Activated CD4-positive, alpha-beta T cell treated with anti-CD3 and anti-CD28 coated beads, Interleukin-2, amount 10 ng/mL, durations not matched to agents 7 days and 5 days (primary cell): ENCODE results near the gene PRM3. TPM values are rescaled to one million over a fixed set of nuclear protein-coding genes. Genes with fewer than 3 reads are reported as not detected.
"Not testable (repeated sequence)": the region's sequence is repeated elsewhere in the genome, so short reads cannot be mapped to it uniquely, and the experiment has no call there.

Experiments used
- CTCF ChIA-PET: fragments of 350-600 bp; sonication (Branson Sonifier 250); formaldehyde crosslinking; loops from one replicate; lab custom pipeline; 2021; ENCODE audit warnings: antibody characterized with exemption; lab: Charles Lee
- POLR2A ChIA-PET: fragments of 350-600 bp; sonication (Branson Sonifier 250); formaldehyde crosslinking; loops from one replicate; lab custom pipeline; 2021; ENCODE audit warnings: antibody characterized with exemption; lab: Charles Lee
- DNase-seq: peaks from one replicate; pipeline ENCODE4 v3.0.0-alpha.2; 2020
- H3K27ac Mint-ChIP-seq: one replicate; pipeline ENCODE4 v1.8.0; 2021; ENCODE audit warnings: mild to moderate bottlenecking, moderate library complexity, mixed read lengths
- H3K27me3 Mint-ChIP-seq: one replicate; pipeline ENCODE4 v1.8.0; 2021; ENCODE audit warnings: mixed read lengths
- H3K36me3 Mint-ChIP-seq: one replicate; pipeline ENCODE4 v1.8.0; 2021; ENCODE audit warnings: low read depth, mixed read lengths
- H3K4me1 Mint-ChIP-seq: one replicate; pipeline ENCODE4 v1.8.0; 2021; ENCODE audit warnings: mixed read lengths
- H3K4me3 Mint-ChIP-seq: one replicate; pipeline ENCODE4 v1.8.0; 2021; ENCODE audit warnings: mild to moderate bottlenecking, moderate library complexity, mixed read lengths
- H3K9me3 Mint-ChIP-seq: one replicate; pipeline ENCODE4 v1.8.0; 2021; ENCODE audit warnings: mixed read lengths
- total RNA-seq, 2 experiments: library from RNA; stranded (reverse); gene quantifications; one replicate each; pipeline ENCODE4 v1.2.3, GENCODE V29; 2021

PRM3 gene
- total RNA-seq, 2 experiments from 2014 or later: not detected

DNA sequence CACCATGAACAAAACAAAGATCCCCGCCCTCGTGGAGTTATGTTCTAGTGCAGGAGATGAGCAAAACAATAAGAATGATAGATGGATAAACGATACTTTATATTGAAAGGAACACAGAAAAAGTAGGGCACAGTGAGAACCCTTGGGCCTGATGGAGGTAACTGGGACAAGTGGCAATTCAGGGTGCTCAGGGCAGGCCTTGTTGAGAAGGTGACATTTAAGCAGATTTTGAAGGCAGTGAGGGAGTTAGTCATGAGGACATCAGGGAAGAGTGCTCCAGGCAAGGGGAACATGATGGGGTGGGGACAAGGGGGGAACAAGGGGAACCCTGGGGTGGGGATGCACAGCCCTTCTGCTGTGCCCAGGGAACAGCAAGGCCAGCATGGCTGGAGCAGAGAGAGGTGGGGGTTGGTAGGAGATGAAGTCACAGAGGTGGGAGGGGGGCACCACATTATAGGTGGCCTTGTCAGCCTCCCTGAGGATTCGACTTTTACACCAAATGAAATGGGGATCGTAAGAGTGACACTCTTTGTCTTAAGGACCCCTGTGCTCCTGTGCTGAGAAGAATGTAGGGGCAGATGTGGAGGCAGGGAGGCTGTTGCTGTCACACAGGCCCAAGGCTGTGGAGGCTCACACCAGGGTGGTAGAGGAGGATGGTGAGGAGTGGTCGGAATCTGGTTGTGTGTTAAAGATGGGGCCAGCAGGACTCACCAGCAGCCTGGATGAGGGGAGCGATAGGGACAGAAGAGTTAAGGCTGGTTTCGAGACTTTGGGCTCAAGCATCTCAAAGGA, 16.9 kb upstream of the PRM3 start:
- H3K27me3 Mint-ChIP-seq: peaks cover 11% of the 10 kb centered on the region
- ChIA-PET CTCF (no interaction called here), POLR2A (no interaction called here)
- no peak for DNase-seq
- no peak overlapping the region for H3K27ac Mint-ChIP-seq
- peaks cover 45% of the 10 kb centered on the region for H3K4me1 Mint-ChIP-seq
- H3K4me3 Mint-ChIP-seq: no peak overlapping the region
- H3K36me3 Mint-ChIP-seq: peaks cover 2% of the 10 kb centered on the region
- H3K9me3 Mint-ChIP-seq: peaks cover 3% of the 10 kb centered on the region

DNA sequence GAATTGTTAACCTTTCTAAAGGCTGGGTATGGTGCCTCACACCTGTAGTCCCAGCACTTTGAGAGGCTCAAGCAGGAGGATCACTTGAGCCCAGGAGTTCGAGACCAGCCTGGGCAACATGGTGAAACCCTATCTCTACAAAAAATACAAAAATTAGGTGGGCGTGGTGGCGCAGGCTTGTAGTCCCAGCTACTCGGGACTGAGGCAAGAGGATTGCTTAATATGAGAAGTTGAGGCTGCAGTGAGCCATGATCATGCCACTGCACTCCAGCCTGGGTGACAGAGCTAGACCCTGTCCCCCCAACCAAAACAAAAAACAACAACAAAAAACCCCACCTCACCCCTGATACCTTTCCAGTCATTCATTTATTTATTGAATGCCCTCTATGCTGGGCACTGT, 16.3 kb upstream of the PRM3 start:
- CTCF ChIA-PET: interaction anchor here (1.5 kb wide), 1 partner anchor 9 kb away, joined by 4 read pairs; no protein-coding TSS in a partner anchor
- H3K27ac Mint-ChIP-seq, H3K4me3 Mint-ChIP-seq, H3K9me3 Mint-ChIP-seq, DNase-seq, H3K27me3 Mint-ChIP-seq, H3K36me3 Mint-ChIP-seq, POLR2A ChIA-PET: not testable (repeated sequence)
- peaks cover 39% of the 10 kb centered on the region for H3K4me1 Mint-ChIP-seq

DNA sequence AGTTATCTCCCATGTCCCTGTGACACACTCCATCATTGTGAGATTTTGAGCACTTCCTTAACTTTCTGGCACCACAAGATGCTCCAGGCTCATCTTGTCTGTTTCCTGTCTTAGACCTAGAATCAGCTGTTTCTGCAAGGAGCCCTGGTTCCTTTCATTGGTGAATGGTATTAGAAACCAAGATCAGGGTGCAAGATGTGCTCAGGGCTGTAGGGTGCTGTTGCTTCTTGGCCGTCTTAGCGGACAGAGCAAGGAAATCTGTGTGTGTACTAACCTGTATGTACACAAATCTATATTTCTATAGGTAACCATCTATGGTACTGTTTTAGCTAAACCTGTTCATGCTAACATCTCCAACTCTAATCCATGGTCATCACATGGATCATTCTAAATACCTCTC, 15.8 kb upstream of the PRM3 start:
- no peak overlapping the region for H3K4me3 Mint-ChIP-seq
- DNase-seq: no peak
- H3K4me1 Mint-ChIP-seq: peaks cover 35% of the 10 kb centered on the region
- POLR2A ChIA-PET: no interaction called here
- no peak overlapping the region for H3K27ac Mint-ChIP-seq
- CTCF ChIA-PET: interaction anchor here (1.5 kb wide), 1 partner anchor 9 kb away, joined by 4 read pairs; no protein-coding TSS in a partner anchor
- peaks cover 10% of the 10 kb centered on the region for H3K27me3 Mint-ChIP-seq
- peaks cover 3% of the 10 kb centered on the region for H3K9me3 Mint-ChIP-seq
- peaks cover 2% of the 10 kb centered on the region for H3K36me3 Mint-ChIP-seq

DNA sequence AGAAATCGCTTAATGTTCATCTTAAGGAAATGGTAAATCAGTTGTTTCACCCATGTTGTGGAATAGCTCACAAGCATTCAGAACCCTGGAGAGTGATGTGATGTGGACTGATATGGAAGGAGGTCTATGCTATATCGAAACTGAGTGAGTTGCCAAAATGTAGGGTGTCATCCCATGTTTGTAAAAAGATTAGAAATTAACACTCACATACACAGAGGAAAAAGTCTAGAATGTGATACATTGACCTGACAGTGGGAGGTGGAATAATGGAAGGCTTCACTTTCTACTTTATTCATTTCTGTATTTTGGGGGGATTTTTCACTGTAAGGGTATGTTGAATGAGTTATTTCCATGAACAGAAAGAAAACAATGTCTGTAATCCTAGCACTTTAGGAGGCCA, 12.4 kb upstream of the PRM3 start:
- Mint-ChIP-seq H3K4me3 (no peak overlapping the region), H3K4me1 (peaks cover 22% of the 10 kb centered on the region), H3K36me3 (peaks cover 2% of the 10 kb centered on the region), H3K27me3 (peaks cover 17% of the 10 kb centered on the region), H3K9me3 (peaks cover 3% of the 10 kb centered on the region), H3K27ac (peak overlapping the region; percentile 31)
- CTCF ChIA-PET: interaction anchor here (0.6 kb wide), 1 partner anchor 126 kb away, joined by 3 read pairs; no protein-coding TSS in a partner anchor
- POLR2A ChIA-PET: no interaction called here
- no peak for DNase-seq

DNA sequence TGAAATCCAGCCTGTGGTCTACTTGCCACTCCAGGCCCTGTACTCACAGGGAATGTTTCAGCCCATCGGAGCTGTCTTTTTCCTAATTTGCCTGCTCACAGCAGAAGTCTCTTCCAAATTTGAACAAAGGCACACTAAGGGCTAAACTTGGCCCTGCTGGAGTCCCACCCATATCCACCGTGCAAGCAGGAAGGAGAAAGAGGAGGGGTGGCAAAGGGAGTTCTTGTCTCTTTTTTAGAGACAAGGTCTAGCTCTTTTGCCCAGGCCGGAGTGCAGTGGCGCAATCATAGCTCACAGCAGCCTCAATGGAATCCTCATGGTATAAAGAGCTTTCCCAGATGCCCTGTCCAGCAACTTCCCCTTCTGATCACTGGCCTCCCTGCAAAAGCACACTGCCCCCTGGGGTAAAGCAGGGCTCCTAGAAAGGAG, 10.4 kb upstream of the PRM3 start:
- ChIA-PET POLR2A (no interaction called here), CTCF (interaction anchor here (0.7 to 1.3 kb wide), 5 partner anchors 14 to 528 kb away, joined by 3 read pairs; no protein-coding TSS in a partner anchor)
- Mint-ChIP-seq H3K9me3 (peaks cover 3% of the 10 kb centered on the region), H3K27me3 (peaks cover 13% of the 10 kb centered on the region), H3K4me3 (no peak overlapping the region), H3K4me1 (peaks cover 22% of the 10 kb centered on the region), H3K27ac (no peak overlapping the region), H3K36me3 (no peaks in the 10 kb centered on the region)
- DNase-seq: no peak

DNA sequence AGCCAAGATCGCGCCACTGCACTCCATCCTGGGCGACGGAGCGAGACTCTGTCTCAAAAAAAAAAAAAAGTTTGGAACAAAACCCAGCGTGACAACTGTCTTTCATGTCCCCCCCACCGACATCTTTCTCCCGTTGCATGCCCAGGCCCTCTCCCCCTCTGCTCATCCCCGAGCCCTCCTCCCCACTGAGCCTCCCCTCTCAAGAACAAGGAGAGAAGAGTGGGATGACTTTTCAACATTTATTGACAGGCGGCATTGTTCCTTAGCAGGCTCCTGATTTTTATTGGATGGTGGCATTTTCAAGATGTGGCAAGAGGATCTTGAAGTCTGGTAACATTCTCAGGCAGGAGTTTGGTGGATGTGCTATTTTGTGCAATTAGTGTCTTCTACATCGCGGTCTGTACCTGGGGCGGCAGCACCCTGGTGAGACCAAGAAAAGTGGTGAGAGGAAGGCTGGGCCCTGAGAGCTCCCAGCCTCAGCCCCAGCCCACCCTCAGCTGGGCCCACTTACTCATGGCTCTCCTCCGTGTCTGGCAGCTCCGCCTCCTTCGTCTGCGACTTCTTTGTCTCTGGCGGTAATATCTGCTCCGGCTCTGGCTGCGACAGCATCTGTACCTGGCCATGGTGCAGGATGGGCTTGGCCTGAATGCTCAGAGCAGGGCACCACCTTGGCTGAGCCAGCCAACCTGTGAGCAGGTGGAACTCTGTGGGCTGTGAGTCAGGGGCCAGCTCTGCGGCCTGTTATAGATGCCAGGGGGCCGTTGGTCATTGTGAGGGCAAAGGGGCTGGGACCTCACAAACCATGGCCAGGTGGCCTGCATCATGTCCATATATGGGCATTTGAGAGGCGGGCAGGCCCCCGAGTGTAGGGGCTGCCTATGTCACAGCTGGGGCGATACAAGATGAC, 7.4 kb upstream of the PRM3 start, which contains the start of gene PRM1:
Gene PRM1 (minus strand): TSS at position 715 of the 907 bp plus-strand sequence. CDS start 92 bp downstream, at position 623.
- no peak for DNase-seq

DNA sequence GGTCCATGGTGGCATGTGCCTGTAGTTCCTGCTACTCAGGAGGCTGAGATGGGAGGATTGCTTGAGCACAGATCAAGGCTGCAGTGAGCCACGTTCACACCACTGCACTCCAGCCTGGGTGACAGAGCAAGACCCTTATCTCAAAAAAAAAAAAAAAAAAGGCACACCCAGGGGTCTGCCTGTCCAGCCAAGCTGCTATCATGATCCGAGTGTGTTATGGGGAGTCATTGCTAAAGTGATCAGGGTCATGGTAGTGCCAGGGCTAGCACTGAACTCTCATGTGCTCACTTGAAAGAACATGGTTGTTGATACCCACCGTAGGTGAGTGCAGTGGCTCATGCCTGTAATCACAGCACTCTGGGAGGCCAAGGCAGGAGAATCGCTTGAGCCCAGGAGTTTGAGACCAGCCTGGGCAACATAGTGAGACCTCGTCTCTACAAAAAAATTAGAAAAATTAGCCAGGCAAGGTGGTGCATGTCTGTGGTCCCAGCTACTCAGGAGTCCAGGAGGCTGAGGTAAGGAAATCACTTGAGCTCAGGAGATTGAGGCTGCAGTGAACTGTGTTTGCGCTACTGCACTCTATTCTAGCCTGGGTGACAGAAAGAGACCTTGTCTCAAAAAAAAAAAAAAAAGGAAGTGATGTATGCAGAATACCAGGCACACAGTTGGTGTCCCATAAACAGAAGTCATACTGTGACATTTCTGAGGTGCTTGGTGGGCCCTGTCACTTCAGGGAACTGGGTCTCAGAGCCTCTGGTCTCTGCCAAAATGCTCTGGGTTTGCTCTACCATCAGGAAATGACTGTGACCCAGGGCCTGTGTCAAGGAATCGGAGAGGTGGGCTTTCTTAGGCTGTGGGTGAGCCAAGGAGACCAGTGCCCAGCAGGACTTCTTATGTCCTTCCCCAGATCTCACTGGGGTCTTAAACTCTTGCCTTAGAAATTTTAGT, 5.5 kb upstream of the PRM3 start:
- Mint-ChIP-seq H3K36me3 (no peaks in the 10 kb centered on the region), H3K4me3 (no peak overlapping the region), H3K4me1 (peaks cover 15% of the 10 kb centered on the region), H3K27me3 (peaks cover 7% of the 10 kb centered on the region), H3K9me3 (no peaks in the 10 kb centered on the region), H3K27ac (no peak overlapping the region)
- POLR2A ChIA-PET: no interaction called here
- CTCF ChIA-PET: interaction anchor here (1.3 to 1.5 kb wide), 3 partner anchors 10 to 77 kb away, joined by 3 to 5 read pairs (median 4); partner anchors contain the start of gene TNP2
- DNase-seq: no peak

More for the DNA sequence above, 7.4 kb upstream of the PRM3 start, which contains the start of gene PRM1:
- POLR2A ChIA-PET: no interaction called here
- Mint-ChIP-seq H3K4me1 (peaks cover 17% of the 10 kb centered on the region), H3K9me3 (peaks cover 2% of the 10 kb centered on the region), H3K27ac (no peak within 1 kb of the TSS), H3K36me3 (no peaks in the 10 kb centered on the region), H3K4me3 (no peak within 1 kb of the TSS), H3K27me3 (peaks cover 7% of the 10 kb centered on the region)
- CTCF ChIA-PET: no interaction called here

DNA sequence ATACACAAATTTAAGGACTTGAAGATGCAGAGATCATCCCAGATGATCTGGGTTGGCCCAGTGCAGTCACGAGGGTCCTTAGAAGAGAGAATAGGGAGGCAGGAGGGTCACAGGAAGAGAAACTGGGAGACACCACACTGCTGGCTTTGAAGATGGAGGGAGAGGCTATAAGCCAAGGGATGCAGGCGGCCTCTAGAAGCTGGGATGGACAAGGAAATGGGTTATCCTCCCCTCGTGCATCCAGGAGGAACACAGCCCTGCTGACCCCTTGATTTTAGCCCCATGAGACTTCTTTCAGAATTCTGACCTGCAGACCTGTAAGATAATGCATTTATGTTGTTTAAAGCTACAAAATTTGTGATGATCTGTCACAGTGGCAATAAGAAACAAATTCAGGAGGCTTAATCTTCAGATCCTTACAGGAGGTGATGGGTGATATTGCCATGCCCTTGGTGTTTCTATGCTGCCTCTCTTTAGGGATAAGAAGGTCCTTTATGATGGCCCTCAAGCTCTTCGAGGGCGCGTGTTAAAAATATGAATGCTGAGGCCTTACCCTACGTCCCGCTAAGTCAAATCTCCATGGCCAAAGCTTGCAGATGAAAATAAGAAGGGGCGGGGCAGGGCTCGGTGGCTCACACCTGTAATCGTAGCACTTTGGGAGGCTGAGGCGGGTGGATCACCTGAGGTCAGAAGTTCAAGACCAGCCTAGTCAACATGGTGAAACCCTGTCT, 4.3 kb upstream of the PRM3 start:
- Mint-ChIP-seq H3K27ac (no peak overlapping the region), H3K4me3 (no peak overlapping the region), H3K36me3 (no peaks in the 10 kb centered on the region), H3K4me1 (peaks cover 15% of the 10 kb centered on the region), H3K27me3 (peaks cover 3% of the 10 kb centered on the region), H3K9me3 (no peaks in the 10 kb centered on the region)
- no peak for DNase-seq
- CTCF ChIA-PET: interaction anchor here (1.3 to 1.4 kb wide), 2 partner anchors 17 to 79 kb away, joined by 3 to 4 read pairs; no protein-coding TSS in a partner anchor
- POLR2A ChIA-PET: no interaction called here

DNA sequence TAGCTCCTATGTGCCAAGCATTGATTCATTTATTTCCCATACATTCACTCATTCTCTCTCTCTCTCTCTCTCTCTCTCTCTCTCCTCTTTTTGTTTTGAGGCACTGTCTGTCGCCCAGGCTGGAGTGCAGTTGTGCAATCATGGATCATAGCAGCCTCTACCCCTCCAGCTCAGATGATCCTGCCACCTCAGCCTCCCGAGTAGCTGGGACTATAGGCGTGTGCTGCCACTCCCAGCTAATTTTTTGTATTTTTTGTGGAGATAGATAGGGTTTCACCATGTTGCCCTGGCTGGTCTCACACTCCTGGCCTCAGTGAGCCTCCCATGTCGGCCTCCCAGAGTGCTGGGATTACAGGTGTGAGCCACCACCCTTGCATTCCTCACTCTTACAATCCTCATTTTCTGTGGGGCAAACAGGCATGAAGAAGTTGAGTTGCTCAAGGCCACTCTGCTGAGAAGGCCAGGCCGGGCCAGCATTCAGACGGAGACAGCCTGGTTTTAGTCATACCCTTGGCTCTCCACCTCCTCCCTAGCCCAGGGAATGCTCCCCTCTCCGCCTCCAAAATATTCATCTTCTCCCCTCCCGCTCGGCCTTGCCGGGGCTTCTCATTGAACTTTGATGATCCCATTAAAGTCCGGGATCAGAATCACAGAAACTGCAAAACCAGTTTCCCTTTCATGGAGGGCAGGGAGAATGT, 3.6 kb upstream of the PRM3 start:
- H3K4me3 Mint-ChIP-seq: no peak overlapping the region
- ChIA-PET POLR2A (interaction anchor here (0.6 kb wide), 1 partner anchor 20 kb away, joined by 3 read pairs; no protein-coding TSS in a partner anchor), CTCF (interaction anchor here (0.7 to 1.4 kb wide), 2 partner anchors 8 to 17 kb away, joined by 3 to 4 read pairs; partner anchors contain the start of gene TNP2)

DNA sequence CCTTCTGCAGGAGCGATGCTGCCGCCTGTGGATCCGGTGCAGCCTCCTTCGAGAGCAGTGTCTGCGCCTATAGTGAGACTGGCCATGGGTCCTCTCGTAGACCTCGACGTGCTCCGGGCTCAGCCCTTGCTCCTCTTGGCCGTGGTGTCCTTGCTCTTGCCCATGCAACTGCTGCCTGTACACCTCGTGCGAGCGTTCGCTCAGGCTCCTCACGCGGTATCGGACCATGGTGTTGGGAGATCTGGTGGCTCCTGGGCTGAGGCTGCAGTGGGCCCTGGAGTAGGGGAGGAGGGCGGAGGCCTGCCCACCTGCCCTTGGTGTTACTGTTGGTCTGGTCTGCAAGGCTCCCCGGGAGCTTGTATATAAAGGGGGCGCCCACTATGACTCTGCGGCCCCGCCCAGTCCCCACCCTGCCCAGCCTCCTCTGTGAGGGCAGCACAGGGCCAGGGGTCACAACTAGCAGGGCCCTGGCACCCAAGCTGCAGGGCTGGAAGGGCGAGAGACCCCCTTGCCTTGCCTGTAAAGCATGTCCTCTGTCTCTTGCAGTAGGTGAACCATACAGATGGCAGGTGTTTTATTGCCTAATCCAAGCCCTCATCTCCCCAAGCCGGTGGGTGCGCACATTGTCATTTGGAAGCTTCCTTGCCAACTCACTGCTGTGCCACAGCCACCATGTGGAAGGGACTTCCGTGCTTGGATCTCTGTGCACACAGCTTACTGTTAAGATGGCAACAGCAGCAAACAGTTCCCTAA, 2.9 kb upstream of the PRM3 start, which contains the start of gene PRM2:
Gene PRM2 (minus strand): TSS at position 338 of the 753 bp plus-strand sequence. CDS start 110 bp downstream, at position 228.
- no peak for DNase-seq
- POLR2A ChIA-PET: interaction anchor here (0.6 kb wide), 1 partner anchor 19 kb away, joined by 3 read pairs; no protein-coding TSS in a partner anchor
- Mint-ChIP-seq H3K4me1 (peaks cover 13% of the 10 kb centered on the region), H3K27me3 (no peaks in the 10 kb centered on the region), H3K36me3 (no peaks in the 10 kb centered on the region), H3K9me3 (no peaks in the 10 kb centered on the region), H3K4me3 (no peak within 1 kb of the TSS), H3K27ac (no peak within 1 kb of the TSS)
- CTCF ChIA-PET: interaction anchor here (0.7 kb wide), 1 partner anchor 8 kb away, joined by 3 read pairs; the partner anchor contains the start of gene TNP2

More for the DNA sequence above, 3.6 kb upstream of the PRM3 start:
- H3K27ac Mint-ChIP-seq: no peak overlapping the region
- peaks cover 1% of the 10 kb centered on the region for H3K27me3 Mint-ChIP-seq
- no peak for DNase-seq
- peaks cover 14% of the 10 kb centered on the region for H3K4me1 Mint-ChIP-seq
- H3K9me3 Mint-ChIP-seq: no peaks in the 10 kb centered on the region
- no peaks in the 10 kb centered on the region for H3K36me3 Mint-ChIP-seq
